CD4-positive, alpha-beta T cell treated with Interleukin-15 for 1 hour (primary cell): ENCODE results near the gene SEPTIN11.

ENCODE experiments used
- DNase-seq: peaks from one replicate; pipeline ENCODE4 v3.0.0-alpha.2; 2020

The SEPTIN11 gene

DNA sequence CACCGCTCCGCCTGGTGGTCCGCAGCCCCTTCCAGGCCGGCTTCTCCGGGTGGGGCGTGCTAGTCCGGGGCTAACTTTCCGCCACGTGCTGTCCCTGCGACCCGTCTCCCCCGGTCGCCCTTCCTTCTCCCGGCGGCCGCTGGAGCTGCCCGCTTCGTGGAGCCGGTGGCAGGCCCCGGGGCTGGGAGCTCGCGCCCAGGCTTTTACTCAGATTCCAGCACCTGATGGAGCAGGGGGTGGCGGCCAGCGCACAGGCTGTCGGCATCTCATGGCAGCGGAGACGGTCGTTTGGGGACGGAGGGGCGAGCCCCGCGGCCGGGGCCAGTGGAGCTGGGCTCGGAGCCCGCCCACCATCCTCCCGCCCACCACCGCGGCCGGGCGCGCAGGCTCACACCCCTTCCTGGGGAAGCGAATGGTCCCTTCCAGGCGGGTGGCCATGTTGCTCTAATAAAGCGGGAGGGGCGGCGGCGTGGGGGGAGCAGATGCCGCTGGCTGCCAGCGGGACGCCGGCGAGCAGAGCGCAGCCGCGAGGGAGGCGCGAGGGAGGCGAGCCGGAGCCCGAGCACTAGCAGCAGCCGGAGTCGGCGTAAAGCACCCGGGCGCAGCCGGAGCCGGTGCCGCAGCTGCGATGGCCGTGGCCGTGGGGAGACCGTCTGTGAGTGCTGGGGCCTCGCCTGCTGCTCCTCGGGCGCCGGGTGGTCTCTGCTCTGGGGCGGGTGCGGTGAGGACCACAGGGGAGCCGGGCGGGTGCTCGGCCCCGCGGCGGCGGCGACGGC is at the start of gene SEPTIN11:
SEPTIN11 (plus strand) TSS at position 477 of the 776 bp plus-strand sequence; CDS start at position 629, 152 bp downstream.
- DNase-seq: peak; percentile 87

DNA sequence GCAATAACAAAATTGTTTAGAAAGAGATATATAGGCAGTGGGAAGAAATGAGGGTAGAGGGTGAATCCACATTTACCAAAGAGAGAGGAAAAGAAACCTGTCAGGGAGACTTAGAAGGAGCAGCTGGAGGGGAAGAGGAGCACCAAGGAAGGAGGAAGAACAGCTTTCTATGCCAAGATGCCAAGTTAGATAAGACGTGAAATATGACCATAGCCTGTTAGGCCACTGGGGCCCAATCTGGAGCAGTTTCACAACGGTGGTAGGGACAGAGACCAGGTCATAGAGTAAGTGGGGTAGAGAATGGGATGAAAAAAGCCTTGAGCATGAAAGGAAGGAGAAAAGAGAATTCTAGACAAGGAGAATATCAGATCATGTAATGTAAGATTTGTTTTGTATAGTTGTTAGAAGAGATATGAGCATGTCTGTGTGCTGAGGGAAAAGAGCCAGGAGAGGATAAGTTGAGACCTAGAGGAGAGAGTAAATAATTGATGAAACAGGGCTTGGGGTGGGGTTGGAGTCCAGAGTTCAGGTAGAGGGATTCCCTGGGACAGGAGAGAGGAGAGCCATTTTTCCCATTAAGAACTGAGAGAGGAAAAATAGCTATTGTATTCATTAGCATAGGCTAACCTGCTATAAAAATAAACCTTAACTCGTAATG is 47.2 kb upstream of the SEPTIN11 start:
- no peak for DNase-seq

DNA sequence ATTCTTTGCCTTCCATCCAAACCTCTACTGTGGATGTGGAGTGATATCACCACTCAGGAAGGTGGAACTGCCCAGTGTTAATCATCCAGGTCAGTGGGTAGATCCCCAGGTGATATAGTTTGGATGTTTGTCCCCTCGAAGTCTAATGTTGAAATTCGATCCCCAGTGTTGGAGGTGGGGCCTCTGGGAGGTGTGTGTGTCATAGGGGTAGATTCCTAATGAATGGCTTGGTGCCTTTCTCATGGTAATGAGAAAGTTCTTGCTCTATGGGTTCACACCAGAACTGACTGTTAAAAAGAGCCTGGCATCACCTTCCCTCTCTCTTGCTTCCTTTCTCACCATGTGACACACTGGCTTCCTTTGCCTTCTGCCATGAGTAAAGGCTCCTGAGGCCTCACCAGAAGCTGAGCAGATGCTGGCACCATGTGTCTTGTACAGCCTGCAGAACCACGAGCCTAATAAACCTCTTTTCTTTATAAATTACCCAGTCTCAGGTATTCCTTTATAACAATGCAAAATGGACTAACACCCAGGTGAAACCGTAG is 44.8 kb upstream of the SEPTIN11 start:
- no peak for DNase-seq

DNA sequence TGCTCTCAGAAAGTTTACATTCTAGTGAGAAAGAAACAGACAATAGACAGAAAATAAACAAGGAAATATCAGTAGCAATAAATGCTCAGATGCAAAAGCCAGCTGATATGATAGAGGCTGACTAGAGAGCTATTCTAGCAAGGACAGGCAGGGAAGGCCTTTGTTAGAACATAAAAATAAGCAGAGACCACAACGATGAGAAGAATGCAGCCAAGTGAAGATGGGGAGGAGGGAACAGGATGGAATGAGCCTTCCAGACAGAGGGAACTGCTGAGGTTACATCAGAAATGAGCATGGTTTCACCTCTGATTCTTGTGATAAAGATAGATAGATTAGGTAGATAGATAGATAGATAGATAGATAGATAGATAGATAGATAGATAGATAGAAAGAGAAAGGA is 44.0 kb upstream of the SEPTIN11 start:
- no peak for DNase-seq

DNA sequence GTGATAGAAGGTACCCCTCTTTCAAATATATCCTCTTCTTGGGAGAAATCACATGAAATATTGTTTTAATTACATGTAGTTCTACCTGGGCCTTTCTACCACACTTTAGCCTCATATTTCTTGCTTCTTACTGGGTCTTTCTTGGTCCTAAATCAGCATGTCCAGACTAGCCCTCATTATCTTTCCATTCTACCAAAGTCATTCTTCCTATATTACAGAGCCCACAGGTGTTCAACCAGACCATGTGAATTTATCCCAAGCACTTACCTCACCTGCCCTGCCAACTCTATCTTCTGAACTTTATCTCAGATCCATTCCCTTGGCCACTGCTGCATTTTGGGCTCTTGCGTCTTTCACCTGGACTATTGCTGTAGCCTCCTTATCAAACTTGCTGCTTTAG is 39.8 kb upstream of the SEPTIN11 start:
- no peak for DNase-seq

DNA sequence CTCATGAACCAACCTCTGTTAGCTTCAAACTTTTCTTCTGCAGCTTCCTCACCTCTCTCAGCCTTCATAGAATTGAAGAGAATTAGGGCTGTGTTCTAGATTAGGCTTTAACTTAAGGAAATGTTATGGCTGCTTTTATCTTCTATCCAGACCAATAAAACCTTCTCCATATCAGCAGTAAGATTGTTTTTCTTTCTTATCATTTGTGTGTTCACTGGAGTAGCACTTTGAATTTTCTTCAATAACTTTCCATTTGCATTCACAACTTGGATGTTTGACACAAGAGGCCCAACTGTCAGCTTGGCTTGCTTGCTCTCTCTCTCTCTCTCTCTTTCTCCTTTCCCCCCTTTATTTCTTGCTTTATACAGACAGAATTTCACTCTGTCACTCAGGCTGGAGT is 28.8 kb upstream of the SEPTIN11 start:
- DNase-seq: no peak

DNA sequence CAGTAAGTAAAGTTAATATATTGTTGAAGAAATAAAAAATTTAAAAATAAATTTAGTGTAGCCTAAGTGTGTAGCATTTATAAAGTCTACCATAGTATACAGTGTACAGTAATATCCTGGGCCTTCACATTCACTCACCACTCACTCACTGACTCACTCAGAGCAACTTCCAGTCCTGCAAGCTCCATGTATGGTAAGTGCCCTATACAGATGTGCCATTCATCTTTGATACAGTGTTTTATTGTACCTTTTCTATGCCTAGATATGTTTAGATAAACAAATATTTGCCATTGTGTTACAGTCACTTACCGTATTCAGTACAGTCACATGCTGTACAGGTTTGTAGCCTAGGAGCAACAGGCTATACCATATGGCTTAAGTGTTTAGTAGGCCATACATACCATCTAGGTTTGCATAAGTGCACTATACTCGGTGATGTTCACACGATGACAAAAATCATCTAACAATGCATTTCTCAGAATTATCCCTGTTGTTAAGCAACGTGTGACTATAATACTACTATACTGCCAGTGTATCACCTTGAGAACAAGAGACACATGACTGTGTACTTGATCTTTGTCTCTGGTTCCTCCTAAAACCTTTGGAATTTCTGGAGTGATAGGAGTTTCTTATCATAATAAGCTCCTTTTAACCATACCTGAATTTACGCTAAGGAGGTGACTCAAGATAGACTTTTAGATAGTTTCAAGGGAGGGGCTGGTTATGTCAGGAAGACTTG is 25.8 kb upstream of the SEPTIN11 start:
- DNase-seq: no peak

DNA sequence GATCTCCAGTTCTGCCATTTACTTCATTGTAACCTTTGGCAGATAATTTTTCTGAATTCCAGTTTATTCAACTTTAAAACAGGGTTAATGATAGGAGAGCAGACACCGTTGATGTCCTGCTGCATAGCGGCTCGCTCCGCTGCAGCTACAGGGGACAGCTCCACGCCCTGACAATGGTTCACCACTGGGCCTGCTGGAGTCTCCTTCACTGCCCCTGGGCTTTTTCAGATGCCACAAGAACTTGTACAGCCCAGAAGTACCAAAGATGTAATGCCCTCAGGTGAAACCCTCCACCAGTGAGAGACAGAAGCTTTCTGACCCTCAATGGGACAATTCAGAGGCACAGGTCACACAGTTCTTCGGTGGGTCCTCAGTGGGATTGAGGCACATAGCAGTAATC is 22.7 kb upstream of the SEPTIN11 start:
- no peak for DNase-seq

DNA sequence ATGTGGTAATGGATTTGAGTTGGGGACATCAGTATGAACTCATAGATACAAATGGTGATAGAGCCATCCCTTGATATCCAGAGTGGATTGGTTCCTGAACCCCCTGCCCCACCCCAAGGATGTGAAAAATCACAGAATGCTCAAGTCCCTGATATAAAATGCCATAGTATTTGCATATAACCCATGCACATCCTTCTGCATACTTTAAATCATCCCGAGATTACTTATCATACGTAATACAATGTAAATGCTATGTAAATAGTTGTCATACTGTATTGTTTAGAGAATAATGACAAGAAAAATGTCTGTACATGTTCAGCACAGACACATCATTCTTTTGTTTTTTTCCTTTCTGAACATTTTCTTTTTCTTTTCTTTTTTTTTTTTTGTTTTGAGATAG is 18.9 kb upstream of the SEPTIN11 start:
- no peak for DNase-seq

DNA sequence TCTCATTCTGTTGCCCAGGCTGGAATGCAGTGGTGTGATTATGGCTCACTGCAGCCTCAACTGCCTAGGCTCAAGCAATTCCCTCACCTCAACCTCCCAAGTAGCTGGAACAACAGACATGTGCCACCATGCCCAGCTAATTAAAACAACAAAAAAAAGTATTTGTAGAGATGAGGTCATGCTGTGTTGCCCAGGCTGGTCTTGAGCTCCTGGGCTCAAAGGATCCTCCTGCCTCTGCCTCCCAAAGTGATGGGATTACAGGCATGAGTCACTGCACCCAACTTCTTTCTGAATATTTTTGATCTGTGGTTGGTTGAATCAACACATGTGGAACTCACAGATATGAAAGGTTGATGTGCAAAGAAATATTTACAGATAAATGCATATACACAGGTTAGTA is 18.5 kb upstream of the SEPTIN11 start:
- no peak for DNase-seq

DNA sequence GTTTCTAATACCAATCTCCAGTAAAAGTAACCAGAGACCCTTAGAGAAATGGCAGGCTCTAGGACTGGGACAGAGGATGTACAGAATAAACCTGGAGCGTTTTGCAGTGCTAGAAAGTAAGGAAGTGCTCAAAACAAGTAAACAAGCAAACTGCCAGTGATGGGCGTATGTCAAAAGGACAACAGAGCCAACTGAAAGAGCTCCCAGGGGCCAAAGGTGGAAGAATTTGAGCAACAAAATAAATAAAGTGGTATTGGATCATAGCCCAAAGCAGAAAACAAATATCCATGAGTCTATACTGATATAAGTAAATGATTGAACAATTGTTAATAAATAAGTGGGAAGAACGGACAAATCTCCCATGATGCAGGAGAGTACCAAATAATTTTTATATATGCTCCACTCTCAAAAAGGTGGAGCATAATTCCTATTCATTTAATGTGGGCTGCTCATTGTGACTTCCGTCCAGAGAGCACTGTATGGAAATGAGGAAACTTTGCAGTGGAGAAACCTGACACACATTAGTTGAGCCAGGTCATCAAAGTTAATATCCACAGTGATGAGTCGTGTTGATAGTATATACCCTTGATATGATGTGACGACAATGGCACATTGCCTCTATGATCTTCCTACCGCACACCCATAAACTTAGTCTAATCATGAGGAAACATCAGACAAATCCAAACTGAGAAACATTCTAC is 17.8 kb upstream of the SEPTIN11 start:
- no peak for DNase-seq

DNA sequence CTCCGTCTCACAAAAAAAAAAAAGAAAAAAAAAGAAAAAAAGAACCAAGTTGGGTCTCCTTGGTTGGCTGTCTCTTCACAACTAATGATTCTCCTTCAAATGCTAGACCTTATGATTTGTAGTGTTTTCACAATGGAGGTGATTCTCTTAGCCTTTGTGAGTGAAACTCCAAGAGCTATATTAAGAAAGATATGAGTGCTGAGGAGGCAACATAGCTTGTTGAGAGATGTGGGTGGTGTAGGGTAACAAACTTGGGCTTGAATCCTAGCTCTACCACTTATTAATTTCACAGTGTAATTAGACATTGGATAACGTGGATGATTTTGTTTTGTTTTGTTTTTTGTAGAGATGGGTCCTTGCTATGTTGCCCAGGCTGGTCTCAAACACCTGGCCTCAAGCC is 10.4 kb upstream of the SEPTIN11 start:
- DNase-seq: no peak

DNA sequence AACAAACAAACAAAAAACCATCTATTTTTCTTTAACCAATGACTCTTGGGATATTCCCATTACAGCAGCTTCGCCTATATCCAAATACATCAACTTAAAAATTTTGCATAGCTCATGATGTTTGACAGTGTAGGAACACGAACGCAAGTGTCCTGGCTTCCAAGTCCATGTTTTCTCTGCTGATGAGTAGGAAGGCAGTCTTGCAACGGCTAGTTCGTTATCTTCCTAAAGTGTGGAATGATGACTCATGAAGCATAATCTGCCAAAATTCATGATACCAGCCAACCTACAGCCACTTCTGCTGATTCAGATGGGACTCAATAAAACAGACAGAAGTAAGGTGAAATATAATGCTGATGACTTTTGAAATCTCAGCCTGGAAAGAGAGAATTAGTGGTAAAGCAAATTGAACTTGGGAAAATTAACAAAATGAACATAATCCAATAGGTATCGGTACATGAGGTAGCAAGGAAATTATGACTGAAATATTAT is 6.4 kb upstream of the SEPTIN11 start:
- no peak for DNase-seq

DNA sequence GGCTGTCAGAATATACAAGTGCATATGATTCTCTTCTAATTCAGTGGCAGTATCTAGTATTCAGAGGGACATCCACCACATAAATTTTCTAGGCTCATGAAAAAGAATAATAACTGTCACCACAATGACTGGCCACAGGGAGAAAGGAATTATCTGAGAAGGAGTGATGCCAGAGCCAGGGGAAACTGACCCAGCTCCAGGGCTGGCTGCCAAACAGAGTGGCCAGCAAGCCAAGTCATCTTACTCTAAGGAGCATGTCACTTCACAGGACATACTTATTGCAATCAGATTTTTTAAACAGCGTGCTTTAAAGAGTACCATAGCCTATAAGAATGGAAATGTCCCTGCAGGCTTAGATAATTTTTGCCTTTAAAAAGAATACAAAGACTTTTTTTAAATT is 5.8 kb upstream of the SEPTIN11 start:
- DNase-seq: no peak

DNA sequence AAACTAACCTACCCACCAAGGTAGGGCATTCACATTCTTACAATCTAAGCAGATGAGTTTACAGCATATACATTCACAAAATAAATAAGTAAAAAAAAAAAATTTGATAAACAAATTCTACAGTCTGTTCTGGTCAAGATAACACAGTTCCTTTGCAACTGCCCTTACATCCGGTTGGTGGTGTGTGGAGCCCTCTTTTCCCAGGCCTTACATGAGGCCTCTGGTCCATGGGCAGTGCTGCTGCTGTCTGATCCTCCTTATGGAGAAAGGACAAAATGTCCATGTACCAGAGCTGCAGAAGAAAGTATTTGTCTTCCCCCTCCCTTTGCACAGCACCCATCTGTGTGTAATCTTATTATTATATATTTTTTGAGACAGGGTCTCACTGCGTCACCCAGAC is 2.2 kb upstream of the SEPTIN11 start:
- DNase-seq: no peak

DNA sequence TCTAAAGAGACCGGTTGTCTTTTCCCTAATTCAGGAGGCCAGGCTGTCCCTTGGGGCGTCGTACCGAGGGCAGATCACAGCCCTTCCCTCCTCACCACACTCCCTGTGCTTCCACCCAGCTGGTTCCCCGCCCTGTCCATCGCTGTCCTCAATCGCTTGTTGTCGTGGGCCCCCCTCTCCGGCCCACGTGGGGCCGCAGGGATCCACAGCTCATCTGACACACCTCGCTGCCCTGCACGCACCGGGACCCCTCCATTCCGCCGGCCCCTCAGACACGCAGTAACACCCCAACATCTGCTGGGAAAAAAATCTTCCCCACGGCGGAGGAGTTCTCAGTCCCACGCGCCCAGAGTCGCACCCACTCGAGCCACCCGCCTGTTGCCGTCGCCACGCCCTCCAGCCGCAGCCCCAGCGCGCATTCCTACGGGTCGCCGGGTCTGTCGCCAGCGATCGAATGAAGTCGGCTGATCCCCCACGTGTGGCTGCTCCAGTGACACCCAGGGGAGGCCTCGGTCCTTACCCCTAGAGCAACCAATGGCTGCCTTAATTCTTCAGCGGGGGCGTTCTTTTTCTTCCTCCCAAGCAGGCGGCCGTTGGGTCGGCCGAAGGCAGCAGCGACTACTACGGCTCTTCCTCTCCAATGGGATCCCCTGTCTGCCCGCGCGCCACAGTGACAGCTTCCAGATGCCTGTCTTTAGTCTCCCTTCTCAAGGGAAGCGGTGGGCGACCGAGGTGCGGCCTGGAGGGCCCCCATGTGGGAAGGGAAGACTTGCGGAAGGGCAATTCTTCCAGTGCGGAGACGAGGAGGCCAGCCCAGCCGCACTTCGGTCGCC is 893 bp upstream of the SEPTIN11 start:
- peak; percentile 79 for DNase-seq

DNA sequence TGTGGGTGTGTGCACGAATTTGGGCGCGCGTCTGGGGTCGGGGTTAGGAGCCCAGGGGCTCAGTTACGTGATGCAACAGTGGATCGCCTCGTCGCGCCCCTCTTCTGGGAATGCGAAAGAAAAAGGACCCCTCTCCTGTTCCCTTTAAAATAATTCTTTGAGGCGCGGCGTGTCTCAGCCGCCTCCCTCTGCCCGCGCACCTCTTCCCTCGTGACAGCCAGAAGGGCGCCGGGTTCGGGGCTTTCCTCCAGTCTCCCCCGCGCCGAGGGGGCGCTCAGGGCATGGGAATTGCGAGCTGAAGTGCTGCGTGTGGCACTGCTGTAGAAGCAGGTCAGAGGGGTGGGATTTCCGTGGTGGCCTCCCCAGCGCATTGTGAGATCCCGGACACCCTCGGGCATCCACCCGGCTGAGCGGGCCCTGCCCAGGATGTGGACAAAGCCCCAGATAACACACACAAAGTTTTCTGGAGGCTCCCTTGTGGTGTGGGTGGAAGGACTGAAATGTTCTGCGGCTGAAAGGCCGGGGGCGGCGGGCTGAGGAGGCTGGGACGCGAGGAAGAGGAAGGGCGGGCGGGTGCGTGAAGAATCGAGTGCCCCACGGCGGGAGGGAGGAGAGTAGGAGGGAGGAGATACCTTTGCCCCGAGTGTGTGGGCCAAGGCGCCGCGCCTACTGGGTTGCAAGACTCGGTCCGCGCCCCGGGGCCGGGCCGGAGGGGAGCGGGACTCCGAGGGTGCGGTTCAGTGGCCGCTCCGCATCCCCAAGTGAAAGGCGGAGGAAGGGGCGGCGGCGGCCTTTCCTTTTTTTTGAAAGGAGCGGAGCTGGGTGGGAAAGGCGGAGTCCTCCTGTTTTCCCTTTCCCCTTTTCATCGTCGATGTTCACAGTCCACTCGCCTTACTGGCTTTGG is 752 bp downstream of the SEPTIN11 start:
- DNase-seq: peak; percentile 32

DNA sequence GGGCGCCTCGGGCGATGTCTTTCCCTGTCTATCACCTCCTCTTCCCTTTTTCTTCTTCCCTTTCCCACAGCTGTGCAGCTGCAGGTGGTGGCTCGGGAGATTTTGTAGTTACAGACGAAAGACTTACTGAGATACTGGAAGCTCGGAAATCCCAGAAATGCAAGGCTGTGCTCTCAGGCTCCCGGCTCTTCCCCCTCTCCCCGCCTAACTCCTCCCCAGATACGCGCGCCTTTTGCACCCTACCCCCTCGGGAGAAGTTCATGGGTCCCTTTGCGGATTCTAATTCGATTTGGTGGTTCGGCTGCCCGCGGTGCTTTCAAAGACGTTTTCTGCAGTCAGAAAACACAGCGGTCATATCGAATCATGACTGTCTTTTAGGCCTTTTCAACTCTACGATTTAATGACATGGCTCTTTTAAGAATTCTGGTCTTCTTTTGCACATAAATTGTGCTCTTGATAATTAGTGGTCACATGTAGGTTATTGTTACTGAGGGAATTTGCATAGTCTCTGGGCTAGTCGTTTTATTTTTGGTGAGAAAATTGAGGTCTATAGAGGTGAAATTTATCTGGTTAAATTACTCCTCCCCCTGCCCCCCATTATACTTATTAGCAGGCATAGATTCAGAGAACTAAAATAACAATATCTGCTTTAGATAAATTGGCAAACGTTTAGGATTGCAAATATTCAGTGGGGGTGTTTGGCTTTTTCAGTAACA is 1.6 kb downstream of the SEPTIN11 start:
- DNase-seq: no peak

DNA sequence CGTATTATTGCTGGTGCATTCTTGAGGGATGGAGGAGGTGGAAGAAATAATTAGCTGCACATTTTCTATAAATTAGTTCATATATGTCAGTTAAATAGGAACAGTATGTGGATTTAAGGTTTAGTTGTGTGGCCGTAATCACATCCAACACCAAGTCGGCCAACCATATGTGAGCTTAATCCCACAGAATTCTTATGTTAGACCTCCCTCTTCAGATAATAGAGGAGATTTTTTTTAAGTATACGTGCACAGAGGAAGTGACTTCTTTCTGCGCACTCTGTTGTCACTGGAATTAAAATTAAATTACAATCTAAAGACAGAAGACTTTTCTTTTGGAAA is 2.1 kb downstream of the SEPTIN11 start:
- DNase-seq: no peak

DNA sequence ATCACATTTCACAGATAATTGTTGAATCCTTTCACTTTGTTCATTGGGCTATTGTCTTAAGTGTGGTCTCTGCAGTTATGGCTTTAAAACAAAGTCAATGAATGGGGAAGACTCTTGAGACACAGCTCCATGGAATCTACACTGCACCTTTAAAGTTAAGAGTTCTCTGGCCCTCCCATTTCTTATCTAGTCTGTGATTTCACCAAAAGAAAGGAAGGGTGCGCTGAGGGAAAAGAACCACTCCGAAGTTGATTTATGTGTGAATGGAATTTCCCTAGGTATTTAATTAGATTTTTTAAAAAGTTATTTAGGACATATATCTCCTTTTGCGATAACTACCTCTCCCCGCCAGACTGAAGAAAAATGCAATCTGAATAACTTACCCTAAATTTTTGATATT is 2.5 kb downstream of the SEPTIN11 start:
- DNase-seq: no peak
